HG02642 (cell line): ENCODE measurements around the gene AZU1.
"Not testable (repeated sequence)": the region's sequence is repeated elsewhere in the genome, so short reads cannot be mapped to it uniquely, and the experiment has no call there.

Experiments
- ATAC-seq: cut with Tn5 transposase; IDR thresholded peaks from one replicate; pipeline ENCODE4 v1.9.1; 2021; ENCODE audit warnings: mild to moderate bottlenecking; ENCODE audit not compliant: unreplicated experiment, poor library complexity

The AZU1 gene

DNA sequence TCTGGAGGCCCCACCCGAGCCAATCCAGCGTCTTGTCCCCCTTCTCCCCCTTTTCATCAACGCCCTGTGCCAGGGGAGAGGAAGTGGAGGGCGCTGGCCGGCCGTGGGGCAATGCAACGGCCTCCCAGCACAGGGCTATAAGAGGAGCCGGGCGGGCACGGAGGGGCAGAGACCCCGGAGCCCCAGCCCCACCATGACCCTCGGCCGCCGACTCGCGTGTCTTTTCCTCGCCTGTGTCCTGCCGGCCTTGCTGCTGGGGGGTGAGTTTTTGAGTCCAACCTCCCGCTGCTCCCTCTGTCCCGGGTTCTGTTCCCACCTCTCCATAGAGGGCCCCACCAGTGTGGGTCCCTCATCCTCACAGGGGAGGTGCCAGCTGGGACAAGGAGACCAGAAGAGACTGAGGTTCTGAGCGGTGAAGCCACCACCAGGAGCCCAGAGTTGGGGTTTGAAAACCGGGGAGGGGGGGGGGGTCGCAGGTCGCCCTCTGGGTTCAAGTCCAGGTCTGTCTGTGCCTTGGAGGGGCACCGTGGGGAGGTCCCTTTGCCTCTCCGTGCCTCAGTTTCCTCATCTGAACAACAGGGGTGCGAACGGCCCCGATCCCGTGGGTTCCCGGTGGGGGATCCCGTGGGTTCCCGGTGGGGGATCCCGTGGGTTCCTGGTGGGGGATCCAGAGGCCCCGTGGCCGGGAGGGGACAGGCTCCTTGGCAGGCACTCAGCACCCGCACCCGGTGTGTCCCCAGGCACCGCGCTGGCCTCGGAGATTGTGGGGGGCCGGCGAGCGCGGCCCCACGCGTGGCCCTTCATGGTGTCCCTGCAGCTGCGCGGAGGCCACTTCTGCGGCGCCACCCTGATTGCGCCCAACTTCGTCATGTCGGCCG, 24.7 kb downstream of the AZU1 start, which contains the start of gene ELANE:
TSS of gene ELANE (plus strand) at position 168 of the 878 bp plus-strand sequence. CDS start at position 194, 26 bp downstream.
- no peak for ATAC-seq

DNA sequence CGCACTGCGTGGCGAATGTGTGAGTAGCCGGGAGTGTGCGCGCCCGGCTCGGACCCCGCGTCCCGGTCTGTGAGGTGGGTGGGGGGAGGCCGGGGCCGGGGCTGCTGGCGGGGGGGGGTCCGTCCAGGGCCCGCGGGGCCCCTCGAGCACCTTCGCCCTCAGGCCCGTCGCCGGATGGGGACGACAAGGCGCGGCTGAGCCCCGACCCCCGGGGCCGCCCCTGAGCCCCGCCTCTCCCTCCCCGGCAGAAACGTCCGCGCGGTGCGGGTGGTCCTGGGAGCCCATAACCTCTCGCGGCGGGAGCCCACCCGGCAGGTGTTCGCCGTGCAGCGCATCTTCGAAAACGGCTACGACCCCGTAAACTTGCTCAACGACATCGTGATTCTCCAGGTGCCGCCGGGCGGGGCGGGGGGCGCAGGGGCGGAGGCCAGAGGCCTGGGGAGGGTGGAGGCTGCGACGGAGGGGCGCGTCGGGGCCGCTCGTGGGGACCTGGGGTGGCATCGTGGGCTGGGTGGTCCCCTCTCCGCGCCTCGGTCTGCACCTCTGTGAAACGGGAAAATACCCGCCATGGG, 25.5 kb downstream of the AZU1 start:
- ATAC-seq: no peak

- not testable (repeated sequence) for ATAC-seq
Observed at GRCh38 chr19:853614-854220, 26.1 kb downstream of the AZU1 start.

DNA sequence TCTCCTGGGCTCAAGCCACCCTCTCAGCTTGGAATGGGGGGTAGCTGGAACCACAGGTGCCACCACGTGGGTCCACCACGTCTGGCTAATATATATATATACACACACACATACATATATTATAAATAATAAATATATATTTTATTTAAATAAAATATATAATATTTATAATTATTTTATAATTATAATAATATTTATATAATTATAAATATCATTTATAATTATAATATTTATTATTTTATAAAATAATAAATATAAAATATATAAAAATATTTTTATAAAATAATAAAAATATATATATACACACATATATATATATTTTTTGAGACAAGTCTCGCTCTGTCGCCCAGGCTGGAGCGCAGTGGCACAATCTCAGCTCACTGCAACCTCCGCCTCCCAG, 26.9 kb downstream of the AZU1 start:
- ATAC-seq: no peak

- no peak for ATAC-seq
Observed at GRCh38 chr19:855142-855541, 27.5 kb downstream of the AZU1 start.

- no peak for ATAC-seq
Observed at GRCh38 chr19:855566-856120, 28.0 kb downstream of the AZU1 start.

DNA sequence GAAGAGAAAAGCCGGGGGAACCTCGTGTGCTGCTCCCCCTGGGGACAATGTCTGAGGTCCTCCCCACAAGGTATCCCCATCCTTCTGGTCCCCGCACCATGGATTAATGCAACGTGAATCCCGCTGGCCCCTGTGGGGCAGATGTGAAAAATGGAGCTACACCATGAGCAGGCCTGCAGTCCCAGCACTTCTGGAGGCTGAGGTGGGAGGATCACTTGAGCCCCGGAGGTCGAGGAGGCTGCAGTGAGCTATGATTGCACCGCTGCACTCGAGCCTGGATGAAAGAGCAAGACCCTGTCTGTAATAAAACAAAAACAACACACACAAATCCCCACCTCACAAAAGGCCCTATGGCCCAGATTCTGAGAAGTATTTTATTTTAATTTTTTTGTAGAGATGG, 30.6 kb downstream of the AZU1 start:
- ATAC-seq: no peak

GRCh38 chr19:858868-859843, 31.5 kb downstream of the AZU1 start, which contains the start of gene CFD:
Gene CFD (plus strand): TSS chr19:859664. CDS start chr19:859690, 26 bp downstream.
- no peak for ATAC-seq

GRCh38 chr19:861141-861755, 33.6 kb downstream of the AZU1 start:
- no peak for ATAC-seq

DNA sequence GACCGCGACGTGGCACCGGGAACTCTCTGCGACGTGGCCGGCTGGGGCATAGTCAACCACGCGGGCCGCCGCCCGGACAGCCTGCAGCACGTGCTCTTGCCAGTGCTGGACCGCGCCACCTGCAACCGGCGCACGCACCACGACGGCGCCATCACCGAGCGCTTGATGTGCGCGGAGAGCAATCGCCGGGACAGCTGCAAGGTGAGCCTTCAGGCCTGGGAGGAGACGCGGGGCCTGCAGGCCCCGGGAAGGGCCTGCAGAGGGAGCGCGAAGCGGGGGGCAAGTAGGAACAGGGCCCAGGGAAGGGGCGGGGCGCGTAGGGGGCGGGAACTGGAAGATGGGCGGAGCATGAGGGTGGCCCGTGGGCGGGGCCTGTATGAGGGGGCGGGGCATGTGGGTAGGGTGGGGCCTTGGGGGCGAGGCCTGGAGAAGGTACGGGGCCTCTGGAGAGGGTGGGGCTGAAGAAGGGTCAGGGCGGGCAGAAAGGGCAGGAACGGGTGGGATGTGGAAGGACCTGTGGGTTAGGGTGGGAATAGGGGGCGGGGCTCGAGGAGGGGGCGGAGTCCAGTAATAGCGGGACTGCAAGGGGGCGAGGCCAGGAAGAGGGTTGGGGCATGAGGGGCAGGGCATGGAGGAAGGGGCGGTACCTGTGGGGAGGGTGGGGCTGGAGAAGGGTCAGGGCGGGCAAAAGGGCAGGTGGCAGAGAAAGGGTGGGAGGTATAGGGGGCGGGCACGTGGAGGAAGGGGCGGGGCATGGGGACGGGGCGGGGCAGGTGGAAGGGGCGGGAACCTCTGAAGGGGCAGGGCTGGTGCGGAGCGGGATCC, 34.3 kb downstream of the AZU1 start:
- no peak for ATAC-seq

DNA sequence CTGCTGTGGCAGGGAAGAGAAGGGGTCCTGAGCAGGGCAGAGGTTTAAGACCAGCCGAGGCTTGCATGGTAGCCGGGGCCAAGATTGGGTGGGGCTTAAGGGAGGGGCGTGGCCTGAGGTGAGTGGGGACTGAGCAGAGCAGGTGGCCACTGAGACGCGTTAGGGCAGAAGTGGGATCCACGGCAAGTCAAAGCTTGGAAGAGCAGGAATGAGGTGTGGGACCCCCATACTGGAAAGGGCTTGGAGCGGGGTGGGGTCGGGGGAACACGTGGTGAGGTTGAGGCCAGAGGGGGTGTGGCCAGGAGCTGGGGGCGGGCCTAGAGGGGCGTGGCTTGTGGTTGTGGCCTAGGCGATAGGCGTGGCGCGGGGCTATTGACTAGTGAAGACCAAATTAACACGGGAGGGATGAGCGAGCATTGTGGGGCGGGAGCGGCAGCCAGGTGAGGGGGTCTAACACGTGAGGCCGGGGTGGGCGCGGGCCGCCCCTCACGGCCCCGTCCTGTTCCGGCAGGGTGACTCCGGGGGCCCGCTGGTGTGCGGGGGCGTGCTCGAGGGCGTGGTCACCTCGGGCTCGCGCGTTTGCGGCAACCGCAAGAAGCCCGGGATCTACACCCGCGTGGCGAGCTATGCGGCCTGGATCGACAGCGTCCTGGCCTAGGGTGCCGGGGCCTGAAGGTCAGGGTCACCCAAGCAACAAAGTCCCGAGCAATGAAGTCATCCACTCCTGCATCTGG, 35.1 kb downstream of the AZU1 start:
- no peak for ATAC-seq

- ATAC-seq: no peak
Observed at GRCh38 chr19:863315-863620, 35.6 kb downstream of the AZU1 start.

DNA sequence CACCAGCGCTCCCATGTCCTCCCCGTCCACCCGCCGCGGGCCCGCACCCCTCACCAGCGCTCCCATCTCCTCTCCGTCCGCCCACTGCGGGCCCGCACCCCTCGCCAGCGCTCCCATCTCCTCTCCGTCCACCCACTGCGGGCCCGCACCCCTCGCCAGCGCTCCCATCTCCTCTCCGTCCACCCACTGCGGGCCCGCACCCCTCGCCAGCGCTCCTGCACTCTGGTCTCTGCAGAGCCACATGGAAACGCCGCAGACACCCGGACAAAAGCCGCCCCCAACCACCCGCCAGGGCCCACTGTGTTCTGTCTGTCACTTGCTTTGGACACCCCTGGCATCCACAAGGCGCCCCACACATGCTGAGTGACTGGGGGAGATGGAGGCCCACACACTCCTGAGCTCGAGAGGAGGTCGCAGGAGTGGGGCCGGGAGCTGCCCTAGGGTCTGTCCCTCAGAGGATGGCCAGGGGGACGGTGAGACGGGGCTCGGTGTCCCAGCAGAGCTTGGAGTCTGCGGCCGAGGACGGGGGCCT, 39.2 kb downstream of the AZU1 start:
- no peak for ATAC-seq

DNA sequence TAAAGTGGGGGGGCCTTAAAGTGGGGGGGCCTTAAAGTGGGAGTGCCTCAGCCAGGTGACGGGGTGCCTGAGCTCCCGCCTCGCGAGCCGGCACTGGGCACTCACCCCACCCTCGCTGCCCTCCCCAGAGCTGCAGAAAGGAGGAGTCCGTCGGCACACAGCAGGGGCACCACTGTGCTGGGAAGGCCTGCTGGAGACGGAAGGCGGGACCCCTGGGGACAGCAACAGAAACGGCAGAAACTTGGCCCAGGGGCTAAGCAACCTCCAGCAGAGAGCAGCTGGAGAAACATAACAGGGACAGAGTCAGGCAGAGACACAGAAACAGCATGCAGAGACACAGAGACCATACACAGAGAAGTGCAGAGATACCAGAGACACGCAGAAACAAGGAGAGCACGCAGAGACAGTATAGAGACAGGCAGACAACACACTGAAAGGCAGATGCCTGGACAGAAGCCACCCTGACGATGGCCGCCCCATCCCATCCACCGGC, 39.7 kb downstream of the AZU1 start:
- ATAC-seq: no peak

DNA sequence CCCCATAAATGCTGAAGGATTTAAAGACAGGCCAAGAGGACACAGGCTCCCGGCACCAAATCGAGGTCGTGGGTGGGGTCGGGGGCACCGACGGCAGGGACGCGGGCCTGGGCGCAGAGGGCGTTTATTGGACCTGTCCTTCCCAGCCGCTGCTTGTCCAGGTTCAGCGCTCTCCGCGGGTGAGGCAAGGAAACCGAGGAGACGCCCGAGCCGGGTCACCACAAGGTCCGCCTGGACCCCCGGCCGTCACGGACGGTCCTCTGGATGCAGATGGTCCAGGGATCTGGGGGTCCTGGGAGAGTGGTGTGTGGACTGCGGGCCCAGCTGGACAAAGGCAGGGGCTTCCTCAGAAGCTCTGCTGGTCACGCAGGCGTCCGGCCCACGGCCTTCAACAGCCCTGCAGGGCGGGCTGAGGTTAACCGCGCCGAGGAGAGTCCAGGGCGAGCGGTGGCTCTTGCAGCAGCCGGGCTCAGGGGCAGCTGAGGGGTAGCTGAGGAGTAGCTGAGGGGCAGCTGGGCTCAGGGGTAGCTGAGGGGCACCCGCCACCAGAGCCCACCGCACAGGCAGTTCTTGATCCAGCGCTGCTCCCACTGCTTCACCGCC, 40.3 kb downstream of the AZU1 start:
- ATAC-seq: no peak

DNA sequence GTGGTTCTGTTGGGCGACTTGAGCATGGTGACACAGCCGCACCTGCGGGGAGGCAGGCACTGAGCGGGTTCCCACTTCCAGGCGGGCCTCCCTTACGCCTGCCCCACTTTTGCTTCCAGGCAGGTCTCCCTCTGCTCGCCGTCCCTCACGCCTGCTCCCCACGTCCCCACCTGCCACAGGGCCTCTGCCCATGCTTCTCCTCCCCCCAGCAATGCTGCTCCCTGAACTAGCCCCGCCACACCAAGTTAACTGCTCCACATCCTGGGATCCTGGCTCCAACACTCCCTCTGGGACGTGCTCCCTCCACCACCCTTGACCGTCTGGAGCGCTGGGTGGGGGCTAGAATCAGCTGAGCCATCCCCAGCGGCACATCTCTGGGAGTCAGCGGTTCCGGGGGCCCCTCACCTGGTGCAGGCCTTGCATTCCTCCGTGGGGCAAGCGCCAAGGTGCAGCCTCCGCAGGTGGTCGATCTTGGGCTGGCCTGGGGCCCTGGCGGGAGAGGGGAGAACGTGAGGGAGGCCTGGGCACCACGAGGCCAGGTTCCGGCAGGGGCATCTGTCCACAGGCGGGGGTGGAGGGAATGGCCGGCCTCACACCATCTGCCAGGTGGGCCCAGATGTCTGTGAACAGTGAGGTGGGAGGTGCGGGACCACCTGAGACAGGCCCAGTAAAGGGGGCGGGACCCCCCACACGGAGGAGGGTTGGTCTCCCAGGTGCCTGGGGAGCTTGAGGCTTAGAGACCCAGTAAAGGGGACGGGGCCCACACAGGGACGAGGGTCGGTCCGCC, 41.0 kb downstream of the AZU1 start:
- ATAC-seq: no peak
